Epithelial cell of proximal tubule (primary cell): Measurements from ENCODE around the gene KRTAP5-8. TPM values are rescaled to one million over a fixed set of nuclear protein-coding genes. Genes with fewer than 3 reads are reported as not detected.
"Not testable (repeated sequence)": the region's sequence is repeated elsewhere in the genome, so short reads cannot be mapped to it uniquely, and the experiment has no call there.

Experiments
- DNase-seq: peaks from one replicate; pipeline ENCODE4 v3.0.0-alpha.2; 2011; ENCODE audit warnings: low read depth
- H3K4me3 ChIP-seq: 2 replicates; pipeline ENCODE4 v1.5.1; 2011; ENCODE audit warnings: low read depth, mild to moderate bottlenecking, low read length
- CTCF ChIP-seq: conservative IDR thresholded peaks from 2 replicates; pipeline ENCODE4 v1.5.1; 2012; ENCODE audit warnings: low read depth, mild to moderate bottlenecking, low read length
- total RNA-seq: library from RNA; depleted of rRNA; stranded (reverse); fragments of >200 nt; gene quantifications from 2 replicates; pipeline ENCODE4 v1.2.3, GENCODE V29; 2015

KRTAP5-8 gene
- total RNA-seq, 1 donor from 2014 or later = not detected

GRCh38 chr11:71557257-71557656 lies 19.4 kb downstream of the KRTAP5-8 start:
- no peak for DNase-seq
- no peak for TF ChIP-seq CTCF
- no peak overlapping the region for H3K4me3 ChIP-seq

GRCh38 chr11:71558996-71559395 lies 21.2 kb downstream of the KRTAP5-8 start:
- TF ChIP-seq CTCF = no peak
- no peak for DNase-seq
- H3K4me3 ChIP-seq = no peak overlapping the region

GRCh38 chr11:71562120-71562519 lies 24.3 kb downstream of the KRTAP5-8 start:
- no peak for TF ChIP-seq CTCF
- DNase-seq = no peak

GRCh38 chr11:71563406-71563805 lies 25.6 kb downstream of the KRTAP5-8 start:
- DNase-seq = peak; percentile 15
- peak; percentile 59 for TF ChIP-seq CTCF
- no peak overlapping the region for H3K4me3 ChIP-seq

More at GRCh38 chr11:71562120-71562519, 24.3 kb downstream of the KRTAP5-8 start:
- no peak overlapping the region for H3K4me3 ChIP-seq

- no peak for TF ChIP-seq CTCF
- DNase-seq = no peak
These were observed 26.6 kb downstream of the KRTAP5-8 start for GRCh38 chr11:71564430-71564829.

GRCh38 chr11:71565263-71565662 lies 27.4 kb downstream of the KRTAP5-8 start, which contains the start of gene KRTAP5-10:
TSS of gene KRTAP5-10 (plus strand) at chr11:71565563. CDS start at chr11:71565588, 25 bp downstream.
- no peak for TF ChIP-seq CTCF
- DNase-seq = no peak
- H3K4me3 ChIP-seq = no peak within 1 kb of the TSS

More at GRCh38 chr11:71564430-71564829, 26.6 kb downstream of the KRTAP5-8 start:
- no peak overlapping the region for H3K4me3 ChIP-seq

- DNase-seq = no peak
- H3K4me3 ChIP-seq = no peak overlapping the region
- no peak for TF ChIP-seq CTCF
These were observed 28.3 kb downstream of the KRTAP5-8 start for GRCh38 chr11:71566081-71566620.

- DNase-seq = not testable (repeated sequence)
These were observed 29.1 kb downstream of the KRTAP5-8 start for GRCh38 chr11:71566626-71567599.

GRCh38 chr11:71567633-71568032 lies 29.8 kb downstream of the KRTAP5-8 start:
- H3K4me3 ChIP-seq, DNase-seq: not testable (repeated sequence)

More at GRCh38 chr11:71566626-71567599, 29.1 kb downstream of the KRTAP5-8 start:
- not testable (repeated sequence) for H3K4me3 ChIP-seq
